ENCODE data around the gene UBE2U.

The UBE2U gene

GRCh38 chr1:64310760-64311159 lies 107.3 kb downstream of the UBE2U start:
- Histone ChIP-seq H3K27ac (ENCODE audit: low read length) (no peak overlapping the region), H3K36me3 (ENCODE audit: control insufficient read depth in 2 of 2, insufficient read depth in 2 of 2, low read length in 2 of 2) (no peaks in the 10 kb centered on the region), H3K9me3 (ENCODE audit: control insufficient read depth in 2 of 2, low read length in 2 of 2) (no peaks in the 10 kb centered on the region), H3K27me3 (ENCODE audit: control insufficient read depth in 1 of 2, insufficient read depth in 2 of 2, low read length in 2 of 2) (no peaks in the 10 kb centered on the region), H3K9ac (ENCODE audit: low read length in 2 of 2) (no peak overlapping the region), H3K4me1 (ENCODE audit: control insufficient read depth, insufficient read depth, low read length) (no peaks in the 10 kb centered on the region), H3K4me3 (ENCODE audit: low read length in 2 of 2) (no peak overlapping the region)

GRCh38 chr1:64312431-64312830 lies 109.0 kb downstream of the UBE2U start:
- Histone ChIP-seq H3K4me3 (ENCODE audit: low read length in 2 of 2) (no peak overlapping the region), H3K9me3 (ENCODE audit: control insufficient read depth in 2 of 2, low read length in 2 of 2) (no peaks in the 10 kb centered on the region), H3K9ac (ENCODE audit: low read length in 2 of 2) (no peak overlapping the region), H3K36me3 (ENCODE audit: control insufficient read depth in 2 of 2, insufficient read depth in 2 of 2, low read length in 2 of 2) (no peaks in the 10 kb centered on the region), H3K4me1 (ENCODE audit: control insufficient read depth, insufficient read depth, low read length) (no peaks in the 10 kb centered on the region), H3K27ac (ENCODE audit: low read length) (no peak overlapping the region), H3K27me3 (ENCODE audit: control insufficient read depth in 1 of 2, insufficient read depth in 2 of 2, low read length in 2 of 2) (no peaks in the 10 kb centered on the region)

DNA sequence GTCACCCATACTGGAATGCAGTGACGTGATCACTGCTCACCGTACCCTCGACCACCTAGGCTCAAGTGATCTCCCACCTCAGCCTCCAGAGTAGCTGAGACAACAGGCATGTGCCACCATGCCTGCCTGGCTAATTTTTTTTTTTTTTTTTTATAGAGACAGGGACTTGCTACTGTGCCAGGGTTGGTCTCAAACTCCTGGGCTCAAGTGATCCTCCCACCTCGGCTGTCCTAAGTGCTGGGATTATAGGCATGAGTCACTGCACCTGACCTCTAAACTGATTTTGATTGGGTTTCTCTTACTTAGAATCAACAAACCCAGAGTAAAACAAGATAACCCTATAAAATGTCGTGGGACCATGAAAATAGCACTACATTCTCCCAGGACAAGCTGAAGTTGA lies 112.0 kb downstream of the UBE2U start:
- H3K9ac ChIP-seq (ENCODE audit: low read length in 2 of 2), result no peak overlapping the region
- H3K27me3 ChIP-seq (ENCODE audit: control insufficient read depth in 1 of 2, insufficient read depth in 2 of 2, low read length in 2 of 2), result no peaks in the 10 kb centered on the region
- no peak overlapping the region for H3K27ac ChIP-seq (ENCODE audit: low read length)
- no peaks in the 10 kb centered on the region for H3K4me1 ChIP-seq (ENCODE audit: control insufficient read depth, insufficient read depth, low read length)
- no peaks in the 10 kb centered on the region for H3K36me3 ChIP-seq (ENCODE audit: control insufficient read depth in 2 of 2, insufficient read depth in 2 of 2, low read length in 2 of 2)
- H3K9me3 ChIP-seq (ENCODE audit: control insufficient read depth in 2 of 2, low read length in 2 of 2), result no peaks in the 10 kb centered on the region
- H3K4me3 ChIP-seq (ENCODE audit: low read length in 2 of 2), result no peak overlapping the region
